GM23248 (cell line): Measurements from ENCODE around the gene SHROOM3. TPM values are rescaled to one million over a fixed set of nuclear protein-coding genes. Genes with fewer than 3 reads are reported as not detected.

Experiments used
- DNase-seq: peaks from one replicate; pipeline ENCODE4 v3.0.0-alpha.2; 2015
- H2AFZ ChIP-seq: fragments of 200-600 bp; sonication (generic); 2 replicates; pipeline ENCODE4 v1.6.1; 2016; ENCODE audit warnings: antibody characterized with exemption
- H3F3A ChIP-seq: fragments of 200-600 bp; sonication (generic); 2 replicates; pipeline ENCODE4 v1.6.1; 2016; ENCODE audit warnings: mild to moderate bottlenecking, antibody characterized with exemption, mixed run types; ENCODE audit not compliant: insufficient read depth
- H3K27ac ChIP-seq: fragments of 200-600 bp; sonication (generic); 2 replicates; pipeline ENCODE4 v1.5.1; 2016; ENCODE audit warnings: mild to moderate bottlenecking
- H3K27me3 ChIP-seq: fragments of 200-600 bp; sonication (generic); replicated peaks from 2 replicates; pipeline ENCODE4 v1.6.1; 2016; ENCODE audit warnings: mild to moderate bottlenecking; ENCODE audit not compliant: insufficient read depth
- H3K36me3 ChIP-seq: fragments of 200-600 bp; sonication (generic); 2 replicates; pipeline ENCODE4 v1.6.1; 2016; ENCODE audit warnings: low read depth, mild to moderate bottlenecking
- H3K4me1 ChIP-seq: fragments of 200-600 bp; sonication (generic); 2 replicates; pipeline ENCODE4 v1.6.1; 2016; ENCODE audit warnings: mild to moderate bottlenecking; ENCODE audit not compliant: insufficient read depth
- H3K4me2 ChIP-seq: fragments of 200-600 bp; sonication (generic); one replicate; pipeline ENCODE4 v1.6.1; 2016; ENCODE audit warnings: mild to moderate bottlenecking; ENCODE audit not compliant: unreplicated experiment
- H3K4me3 ChIP-seq: fragments of 200-600 bp; sonication (generic); 2 replicates; pipeline ENCODE4 v1.5.1; 2016; ENCODE audit warnings: mild to moderate bottlenecking
- H3K79me2 ChIP-seq: fragments of 200-600 bp; sonication (generic); 2 replicates; pipeline ENCODE4 v1.6.1; 2016; ENCODE audit warnings: mild to moderate bottlenecking; ENCODE audit not compliant: insufficient read depth
- H3K9ac ChIP-seq: fragments of 200-600 bp; sonication (generic); 2 replicates; pipeline ENCODE4 v1.6.1; 2016; ENCODE audit warnings: mild to moderate bottlenecking
- H3K9me2 ChIP-seq: fragments of 200-600 bp; sonication (generic); 2 replicates; pipeline ENCODE4 v1.6.1; 2016; ENCODE audit warnings: mixed run types, mild to moderate bottlenecking, moderate library complexity; ENCODE audit not compliant: insufficient read depth
- H3K9me3 ChIP-seq: fragments of 200-600 bp; sonication (generic); one replicate; pipeline ENCODE4 v1.6.1; 2017; ENCODE audit warnings: low read depth
- H4K20me1 ChIP-seq: fragments of 200-600 bp; sonication (generic); 2 replicates; pipeline ENCODE4 v1.6.0; 2016; ENCODE audit not compliant: insufficient read depth
- EZH2 ChIP-seq: fragments of 200-600 bp; sonication (generic); IDR thresholded peaks from 2 replicates; pipeline ENCODE4 v1.6.1; 2018; ENCODE audit warnings: antibody characterized with exemption, mild to moderate bottlenecking; ENCODE audit not compliant: insufficient read depth, poor library complexity, severe bottlenecking
- EZH2phosphoT487 ChIP-seq: fragments of 200-600 bp; sonication (generic); IDR thresholded peaks from 2 replicates; pipeline ENCODE4 v1.6.1; 2018; ENCODE audit warnings: antibody characterized with exemption, moderate library complexity, mild to moderate bottlenecking, low read depth; ENCODE audit not compliant: insufficient read depth
- WGBS, 2 experiments: methylation state at CpG; one replicate each; pipeline ENCODE4 v1.1.6; 2015 to 2017; ENCODE audit warnings: low lambda C conversion rate in 2 of 2, low coverage in 1 of 2; ENCODE audit errors: missing lambda C conversion rate in 2 of 2; 5-methylcytosine and 5-hydroxymethylcytosine counted together
- in situ Hi-C: fragments of 300-500 bp; cut with MboI; formaldehyde crosslinking; loops from 2 replicates; pipeline ENCODE4 v1.15.0; 2020
- polyA plus RNA-seq: library from polyadenylated mRNA; unstranded; fragments of >200 nt; fragmentation: Nextera tagmentation; extraction: Ambion mirVana; gene quantifications from 2 replicates; pipeline ENCODE4 v1.2.1, GENCODE V29; 2016
- total RNA-seq: library from RNA; depleted of rRNA; stranded (reverse); fragments of >200 nt; shearing (Covaris generic); gene quantifications from 2 replicates; pipeline ENCODE4 v1.2.3, GENCODE V29; 2014

SHROOM3 gene
- total and polyA plus RNA-seq, 2 experiments from 2014 or later, result 9.7 to 44.6 TPM

DNA sequence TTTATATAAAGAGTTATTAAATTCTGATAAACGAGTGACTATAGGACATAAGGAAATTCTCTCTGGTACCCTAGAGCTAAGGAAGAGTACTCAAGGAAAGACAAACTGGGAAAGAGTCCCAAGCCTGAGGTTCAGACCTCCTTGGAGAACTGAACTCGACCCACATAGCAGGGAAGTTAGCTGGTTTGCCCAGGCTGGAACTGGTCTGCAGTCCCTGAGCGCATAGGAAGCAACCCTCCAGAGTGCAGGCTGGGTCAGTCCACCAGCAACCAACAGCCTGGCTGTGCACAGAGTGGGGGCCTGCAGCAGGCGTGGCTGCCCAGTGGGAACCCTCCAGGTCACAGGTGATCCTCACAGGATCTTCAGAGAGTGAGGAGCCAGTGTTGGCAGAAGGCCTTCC, 348.8 kb downstream of the SHROOM3 start:
- no peaks in the 10 kb centered on the region for H3K9me2 ChIP-seq
- no peak for DNase-seq
- H3K9ac ChIP-seq, result peak overlapping the region; percentile 91
- H3K27ac ChIP-seq, result peak overlapping the region; percentile 99
- peaks cover 30% of the 10 kb centered on the region for H3F3A ChIP-seq
- no peaks in the 10 kb centered on the region for H4K20me1 ChIP-seq
- peaks cover 37% of the 10 kb centered on the region for H3K4me1 ChIP-seq
- TF ChIP-seq EZH2phosphoT487 (no peak), EZH2 (no peak)
- peak overlapping the region; percentile 74 for H3K4me3 ChIP-seq
- H3K79me2 ChIP-seq, result peaks cover 16% of the 10 kb centered on the region; the same call in 1 of the 2 replicates
- in situ Hi-C loops, result no loop called here
- H3K27me3 ChIP-seq, result no peaks in the 10 kb centered on the region
- H3K36me3 ChIP-seq, result peaks cover 38% of the 10 kb centered on the region
- H3K4me2 ChIP-seq, result peak overlapping the region; percentile 97
- no peak overlapping the region for H2AFZ ChIP-seq
- no peaks in the 10 kb centered on the region for H3K9me3 ChIP-seq
- 87 to 92% methylated on average over 4 of the region's 4 CpGs for WGBS, 2 experiments

DNA sequence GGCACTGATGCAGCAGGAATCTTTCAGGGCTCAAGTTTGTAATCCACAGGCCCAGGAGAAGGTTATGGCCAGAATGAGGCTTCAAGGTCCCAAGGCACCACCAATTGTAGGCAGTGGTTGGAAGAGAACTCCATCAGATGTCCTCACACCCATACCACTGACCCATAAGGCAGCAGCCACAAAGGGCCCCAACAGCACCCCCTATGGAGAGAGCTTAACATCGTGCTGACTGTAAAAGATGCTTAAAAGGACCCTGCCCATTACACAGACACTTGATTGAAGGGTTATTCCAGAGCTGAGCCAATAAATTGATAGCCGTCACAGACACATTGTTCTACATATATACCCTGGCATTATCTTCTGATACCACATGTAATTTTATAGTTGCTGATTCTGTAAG, 349.2 kb downstream of the SHROOM3 start:
- Histone ChIP-seq H3K79me2 (peaks cover 16% of the 10 kb centered on the region; the same call in 1 of the 2 replicates), H3K4me1 (peaks cover 37% of the 10 kb centered on the region), H3K9me2 (no peaks in the 10 kb centered on the region), H3F3A (peaks cover 30% of the 10 kb centered on the region), H3K4me2 (peak overlapping the region; percentile 97), H3K27ac (peak overlapping the region; percentile 99), H4K20me1 (no peaks in the 10 kb centered on the region), H3K9ac (peak overlapping the region; percentile 91; the same call in 1 of the 2 replicates), H2AFZ (no peak overlapping the region), H3K36me3 (peaks cover 34% of the 10 kb centered on the region), H3K9me3 (peaks cover 2% of the 10 kb centered on the region), H3K27me3 (no peaks in the 10 kb centered on the region), H3K4me3 (no peak overlapping the region)
- 93% methylated on average over 2 of the region's 2 CpGs for WGBS, 2 experiments
- peak; percentile 23 for DNase-seq
- in situ Hi-C loops, result no loop called here
- no peak for TF ChIP-seq EZH2
- TF ChIP-seq EZH2phosphoT487, result no peak

DNA sequence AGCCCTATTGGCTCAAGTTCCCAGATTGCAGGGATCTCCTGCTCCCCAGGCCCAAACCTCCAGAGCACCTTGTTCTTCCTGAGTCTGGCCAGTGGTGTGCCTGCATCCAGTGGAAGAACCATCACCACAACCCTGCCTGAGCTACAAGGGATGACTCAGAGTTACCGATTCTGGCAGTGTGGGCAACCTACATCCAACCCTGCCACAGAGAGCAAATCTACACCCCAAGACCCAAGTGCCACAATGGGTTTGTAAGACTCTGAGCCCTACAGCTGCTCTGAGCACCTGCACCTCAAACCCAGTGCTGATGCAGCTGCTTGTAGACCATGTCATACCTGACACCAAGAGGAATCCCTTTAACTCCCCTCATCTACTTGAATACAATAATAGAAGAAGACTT, 352.9 kb downstream of the SHROOM3 start:
- H3K27ac ChIP-seq, result no peak overlapping the region
- H3K27me3 ChIP-seq, result no peaks in the 10 kb centered on the region
- no peaks in the 10 kb centered on the region for H3K9me2 ChIP-seq
- DNase-seq, result no peak
- H3K9me3 ChIP-seq, result peaks cover 2% of the 10 kb centered on the region
- peaks cover 16% of the 10 kb centered on the region; the same call in 1 of the 2 replicates for H3K79me2 ChIP-seq
- TF ChIP-seq EZH2 (no peak), EZH2phosphoT487 (no peak)
- H3K9ac ChIP-seq, result no peak overlapping the region
- 56 to 71% methylated on average over 1 of the region's 1 CpG for WGBS, 2 experiments
- peaks cover 9% of the 10 kb centered on the region for H3K36me3 ChIP-seq
- no peak overlapping the region for H2AFZ ChIP-seq
- H3F3A ChIP-seq, result peaks cover 15% of the 10 kb centered on the region
- H3K4me3 ChIP-seq, result no peak overlapping the region
- no peaks in the 10 kb centered on the region for H4K20me1 ChIP-seq
- H3K4me2 ChIP-seq, result no peak overlapping the region
- in situ Hi-C loops, result no loop called here
- peaks cover 16% of the 10 kb centered on the region for H3K4me1 ChIP-seq

DNA sequence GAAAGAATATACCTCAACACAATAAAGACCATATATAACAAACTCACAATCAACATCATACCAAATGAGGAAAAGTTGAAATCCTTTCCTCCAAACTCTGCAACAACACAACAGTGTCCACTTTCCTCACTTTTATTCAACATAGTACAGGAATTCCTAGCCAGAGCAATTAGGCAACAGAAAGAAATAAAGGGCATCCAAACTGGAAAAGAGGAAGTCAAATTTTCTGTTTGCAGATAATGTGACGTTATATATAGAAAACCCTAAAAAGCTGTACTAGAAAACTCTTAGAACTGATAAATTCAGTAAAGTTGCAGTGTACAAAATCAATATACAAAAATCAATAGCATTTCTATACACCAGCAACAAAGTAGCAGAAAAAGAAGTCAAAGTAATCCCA, 355.3 kb downstream of the SHROOM3 start:
- in situ Hi-C loops, result no loop called here
- Histone ChIP-seq H3K79me2 (no peaks in the 10 kb centered on the region), H3K4me3 (no peak overlapping the region), H3K9me2 (no peaks in the 10 kb centered on the region), H2AFZ (no peak overlapping the region), H3K27ac (no peak overlapping the region), H3F3A (no peaks in the 10 kb centered on the region), H4K20me1 (no peaks in the 10 kb centered on the region), H3K4me1 (no peaks in the 10 kb centered on the region), H3K4me2 (no peak overlapping the region), H3K9me3 (peaks cover 2% of the 10 kb centered on the region), H3K9ac (no peak overlapping the region), H3K36me3 (no peaks in the 10 kb centered on the region), H3K27me3 (no peaks in the 10 kb centered on the region)
- TF ChIP-seq EZH2, result no peak
- TF ChIP-seq EZH2phosphoT487, result no peak
- DNase-seq, result no peak
- 100% methylated on average over 1 of the region's 1 CpG for WGBS, 2 experiments

DNA sequence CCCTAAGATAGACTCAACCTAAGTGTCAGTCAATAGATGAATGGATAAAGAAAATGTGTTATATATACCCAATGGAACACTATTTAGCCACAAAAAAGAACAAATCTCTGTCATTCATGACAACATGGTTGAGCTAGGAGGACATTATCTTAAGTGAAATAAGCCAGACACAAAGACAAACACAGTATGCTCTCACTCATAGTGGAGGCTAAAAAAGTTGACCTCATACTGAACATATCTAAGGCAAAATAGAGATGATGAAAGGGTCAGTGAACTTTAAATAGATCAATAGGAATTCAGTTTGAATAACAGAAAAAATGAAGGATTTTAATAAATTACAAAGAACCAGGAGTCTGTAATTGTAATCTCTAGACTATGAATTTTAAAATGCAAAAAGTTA, 356.4 kb downstream of the SHROOM3 start:
- peaks cover 2% of the 10 kb centered on the region for H3K9me3 ChIP-seq
- H3K9ac ChIP-seq, result no peak overlapping the region
- H3F3A ChIP-seq, result no peaks in the 10 kb centered on the region
- H2AFZ ChIP-seq, result no peak overlapping the region
- H3K9me2 ChIP-seq, result no peaks in the 10 kb centered on the region
- in situ Hi-C loops, result no loop called here
- no peak overlapping the region for H3K4me3 ChIP-seq
- DNase-seq, result no peak
- no peak overlapping the region for H3K4me2 ChIP-seq
- no peaks in the 10 kb centered on the region for H3K79me2 ChIP-seq
- no peak for TF ChIP-seq EZH2phosphoT487
- TF ChIP-seq EZH2, result no peak
- H3K36me3 ChIP-seq, result no peaks in the 10 kb centered on the region
- H4K20me1 ChIP-seq, result no peaks in the 10 kb centered on the region
- H3K4me1 ChIP-seq, result no peaks in the 10 kb centered on the region
- H3K27ac ChIP-seq, result no peak overlapping the region
- no peaks in the 10 kb centered on the region for H3K27me3 ChIP-seq
